ENCODE measurements around the gene DAZAP2. TPM values are rescaled to one million over a fixed set of nuclear protein-coding genes. Genes with fewer than 3 reads are reported as not detected.

DAZAP2 gene
- total and polyA plus RNA-seq, 2 of the 13 experiments (the other 11 are each of a cell fraction or from before 2014, with no cell fraction given) = 64.5 to 222 TPM

DNA sequence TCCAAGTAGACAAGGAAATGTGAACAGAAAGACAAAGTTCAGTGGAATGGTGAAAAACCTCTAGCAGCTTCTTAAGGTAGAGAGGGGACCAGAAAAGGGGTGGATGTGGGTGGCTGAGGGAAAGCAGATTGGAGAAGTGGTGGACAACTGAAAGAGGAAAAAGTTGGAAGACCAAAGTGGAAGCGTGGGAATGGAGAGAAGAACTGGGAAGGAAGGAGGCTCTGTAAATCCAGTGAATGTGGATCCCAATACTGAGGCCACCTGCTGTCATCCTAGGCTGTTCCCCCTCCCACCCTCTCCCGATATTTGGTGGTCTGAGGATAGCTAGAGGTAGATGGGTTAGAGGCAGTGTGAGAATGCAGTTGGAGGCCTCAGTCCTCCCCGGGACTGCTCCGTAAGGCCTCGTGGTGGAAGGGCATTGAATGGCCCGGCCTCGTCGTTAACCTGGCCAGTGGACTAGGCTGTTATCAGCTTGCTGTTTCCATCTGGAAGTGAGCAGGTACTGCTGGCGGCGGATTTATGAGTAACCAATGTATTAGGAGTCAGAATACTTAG is 19.9 kb upstream of the DAZAP2 start:
- Histone ChIP-seq H3K79me2 (ENCODE audit: insufficient read depth, low read length) (no peaks in the 10 kb centered on the region), H3K4me3 (replicated peaks in 1 of 3; ENCODE audit: insufficient read depth in 1 of 3, low read depth in 2 of 3, low read length in 3 of 3) (peak overlapping the region; percentile 71 to 79 (median 73)), H4K20me1 (ENCODE audit: insufficient read depth, low read length) (no peaks in the 10 kb centered on the region), H3K9me3 (ENCODE audit: low read length) (no peaks in the 10 kb centered on the region), H2AFZ (ENCODE audit: low read length) (peak overlapping the region; percentile 68), H3K4me1 (ENCODE audit: insufficient read depth, low read length) (peaks cover 16% of the 10 kb centered on the region), H3K27me3 (ENCODE audit: control insufficient read depth in 1 of 2, insufficient read depth in 2 of 2, low read length in 2 of 2) (no peaks in the 10 kb centered on the region; a peak in 1 of 5 replicates), H3K27ac (ENCODE audit: extremely low read length, insufficient read depth, low read length) (peak overlapping the region; percentile 44), H3K9ac (ENCODE audit: insufficient read depth, low read depth, low read length) (peak overlapping the region; percentile 65), H3K4me2 (ENCODE audit: low read depth, low read length) (peak overlapping the region; percentile 99), H3K36me3 (replicated peaks in 1 of 2; ENCODE audit: control insufficient read depth in 1 of 2, insufficient read depth in 2 of 2, low read length in 2 of 2) (no peaks in the 10 kb centered on the region)
- CTCF ChIA-PET (ENCODE audit: low intra/inter-chr PET ratio, low total read pairs) = no interaction called here
- DNase-seq (ENCODE audit: low spot score) = peak; percentile 41
- TSS peak; percentile 88 for BruUV-seq (replicated peaks)
- FAIRE-seq = peak; percentile 32
- WGBS (ENCODE audit: low lambda C conversion rate) = 0% methylated on average over 10 of the region's 10 CpGs
- POLR2A ChIA-PET = interaction anchor here (0.8 to 2.6 kb wide), 12 partner anchors 10 to 135 kb away, joined by 3 to 43 read pairs (median 5); partner anchors contain the start of genes CSRNP2, DAZAP2 and TFCP2
- in situ Hi-C loops (cut with HindIII; ENCODE audit: extremely low pct_ligation_motif_present, low pct_unique_long_range_greater_than_20kb) = no loop called here
- intact Hi-C loops (cut with micrococcal nuclease; ENCODE audit: unreplicated experiment) = loop anchor here (2.0 kb wide), 1 partner anchor 46 kb away; the partner anchor contains the start of gene TFCP2
- peak; percentile 80 for ATAC-seq
- TF ChIP-seq POLR2G (IDR thresholded peaks at IDR 0.05; ENCODE audit: low read depth, low read length) (peak; percentile 48; the same call in 1 of the 2 replicates), RFX3 (CRISPR knock-in tag; IDR thresholded peaks at IDR 0.05) (no peak), ZFP82 (CRISPR knock-in tag; IDR thresholded peaks at IDR 0.05; ENCODE audit: borderline replicate concordance) (no peak), IRX3 (CRISPR knock-in tag; IDR thresholded peaks at IDR 0.05; ENCODE audit: borderline replicate concordance, low read depth) (no peak), ZNF768 (CRISPR knock-in tag; IDR thresholded peaks at IDR 0.05) (no peak), MXD4 (CRISPR knock-in tag; IDR thresholded peaks at IDR 0.05) (no peak), ZFX (CRISPR knock-in tag; IDR thresholded peaks at IDR 0.05; ENCODE audit: low read depth) (peak; percentile 84), ZNF17 (CRISPR knock-in tag; IDR thresholded peaks at IDR 0.05) (no peak), SALL1 (CRISPR knock-in tag; IDR thresholded peaks at IDR 0.05) (peak; percentile 39; the same call in 1 of the 2 replicates), ZNF124 (CRISPR knock-in tag; IDR thresholded peaks at IDR 0.05) (no peak), POLR2AphosphoS5 (IDR thresholded peaks at IDR 0.05; ENCODE audit: low read depth, low read length) (0 out of 2 replicates have a peak, but pooled peaks have one; percentile 24), ZKSCAN5 (CRISPR knock-in tag; IDR thresholded peaks at IDR 0.05) (no peak), AGO1 (IDR thresholded peaks at IDR 0.05; ENCODE audit: low read depth, low read length, poor library complexity, severe bottlenecking) (no peak), RFXAP (CRISPR knock-in tag; IDR thresholded peaks at IDR 0.05; ENCODE audit: borderline replicate concordance) (0 out of 2 replicates have a peak, but pooled peaks have one; percentile 21), POLR2A (IDR thresholded peaks at IDR 0.05; ENCODE audit: insufficient read depth in 1 of 2, low read depth in 2 of 2, low read length in 2 of 2) (peak in 1 of 2 experiments; percentile 56; a peak in 2 of 4 replicates)
- TF ChIP-seq, protein P1, sequence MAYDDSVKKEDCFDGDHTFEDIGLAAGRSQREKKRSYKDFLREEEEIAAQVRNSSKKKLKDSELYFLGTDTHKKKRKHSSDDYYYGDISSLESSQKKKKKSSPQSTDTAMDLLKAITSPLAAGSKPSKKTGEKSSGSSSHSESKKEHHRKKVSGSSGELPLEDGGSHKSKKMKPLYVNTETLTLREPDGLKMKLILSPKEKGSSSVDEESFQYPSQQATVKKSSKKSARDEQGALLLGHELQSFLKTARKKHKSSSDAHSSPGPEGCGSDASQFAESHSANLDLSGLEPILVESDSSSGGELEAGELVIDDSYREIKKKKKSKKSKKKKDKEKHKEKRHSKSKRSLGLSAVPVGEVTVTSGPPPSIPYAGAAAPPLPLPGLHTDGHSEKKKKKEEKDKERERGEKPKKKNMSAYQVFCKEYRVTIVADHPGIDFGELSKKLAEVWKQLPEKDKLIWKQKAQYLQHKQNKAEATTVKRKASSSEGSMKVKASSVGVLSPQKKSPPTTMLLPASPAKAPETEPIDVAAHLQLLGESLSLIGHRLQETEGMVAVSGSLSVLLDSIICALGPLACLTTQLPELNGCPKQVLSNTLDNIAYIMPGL (CRISPR knock-in tag; IDR thresholded peaks at IDR 0.05; ENCODE audit: borderline replicate concordance in 1 of 2, low read depth in 1 of 2) = no peak
- TF ChIP-seq, protein P2, sequence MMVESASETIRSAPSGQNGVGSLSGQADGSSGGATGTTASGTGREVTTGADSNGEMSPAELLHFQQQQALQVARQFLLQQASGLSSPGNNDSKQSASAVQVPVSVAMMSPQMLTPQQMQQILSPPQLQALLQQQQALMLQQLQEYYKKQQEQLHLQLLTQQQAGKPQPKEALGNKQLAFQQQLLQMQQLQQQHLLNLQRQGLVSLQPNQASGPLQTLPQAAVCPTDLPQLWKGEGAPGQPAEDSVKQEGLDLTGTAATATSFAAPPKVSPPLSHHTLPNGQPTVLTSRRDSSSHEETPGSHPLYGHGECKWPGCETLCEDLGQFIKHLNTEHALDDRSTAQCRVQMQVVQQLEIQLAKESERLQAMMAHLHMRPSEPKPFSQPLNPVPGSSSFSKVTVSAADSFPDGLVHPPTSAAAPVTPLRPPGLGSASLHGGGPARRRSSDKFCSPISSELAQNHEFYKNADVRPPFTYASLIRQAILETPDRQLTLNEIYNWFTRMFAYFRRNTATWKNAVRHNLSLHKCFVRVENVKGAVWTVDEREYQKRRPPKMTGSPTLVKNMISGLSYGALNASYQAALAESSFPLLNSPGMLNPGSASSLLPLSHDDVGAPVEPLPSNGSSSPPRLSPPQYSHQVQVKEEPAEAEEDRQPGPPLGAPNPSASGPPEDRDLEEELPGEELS (CRISPR knock-in tag; IDR thresholded peaks at IDR 0.05) = no peak
- TF ChIP-seq, protein P3, sequence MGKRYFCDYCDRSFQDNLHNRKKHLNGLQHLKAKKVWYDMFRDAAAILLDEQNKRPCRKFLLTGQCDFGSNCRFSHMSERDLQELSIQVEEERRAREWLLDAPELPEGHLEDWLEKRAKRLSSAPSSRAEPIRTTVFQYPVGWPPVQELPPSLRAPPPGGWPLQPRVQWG (CRISPR knock-in tag; IDR thresholded peaks at IDR 0.05; ENCODE audit: borderline replicate concordance, low read depth) = no peak
- TF ChIP-seq, protein P4, sequence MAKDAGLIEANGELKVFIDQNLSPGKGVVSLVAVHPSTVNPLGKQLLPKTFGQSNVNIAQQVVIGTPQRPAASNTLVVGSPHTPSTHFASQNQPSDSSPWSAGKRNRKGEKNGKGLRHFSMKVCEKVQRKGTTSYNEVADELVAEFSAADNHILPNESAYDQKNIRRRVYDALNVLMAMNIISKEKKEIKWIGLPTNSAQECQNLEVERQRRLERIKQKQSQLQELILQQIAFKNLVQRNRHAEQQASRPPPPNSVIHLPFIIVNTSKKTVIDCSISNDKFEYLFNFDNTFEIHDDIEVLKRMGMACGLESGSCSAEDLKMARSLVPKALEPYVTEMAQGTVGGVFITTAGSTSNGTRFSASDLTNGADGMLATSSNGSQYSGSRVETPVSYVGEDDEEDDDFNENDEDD (CRISPR knock-in tag; IDR thresholded peaks at IDR 0.05; ENCODE audit: borderline replicate concordance) = peak; percentile 27; the same call in 1 of the 2 replicates

All from HepG2 (cell line).